Measurements from ENCODE around the gene SRGAP2C.
"Not testable (repeated sequence)": the region's sequence is repeated elsewhere in the genome, so short reads cannot be mapped to it uniquely, and the experiment has no call there.

DNA sequence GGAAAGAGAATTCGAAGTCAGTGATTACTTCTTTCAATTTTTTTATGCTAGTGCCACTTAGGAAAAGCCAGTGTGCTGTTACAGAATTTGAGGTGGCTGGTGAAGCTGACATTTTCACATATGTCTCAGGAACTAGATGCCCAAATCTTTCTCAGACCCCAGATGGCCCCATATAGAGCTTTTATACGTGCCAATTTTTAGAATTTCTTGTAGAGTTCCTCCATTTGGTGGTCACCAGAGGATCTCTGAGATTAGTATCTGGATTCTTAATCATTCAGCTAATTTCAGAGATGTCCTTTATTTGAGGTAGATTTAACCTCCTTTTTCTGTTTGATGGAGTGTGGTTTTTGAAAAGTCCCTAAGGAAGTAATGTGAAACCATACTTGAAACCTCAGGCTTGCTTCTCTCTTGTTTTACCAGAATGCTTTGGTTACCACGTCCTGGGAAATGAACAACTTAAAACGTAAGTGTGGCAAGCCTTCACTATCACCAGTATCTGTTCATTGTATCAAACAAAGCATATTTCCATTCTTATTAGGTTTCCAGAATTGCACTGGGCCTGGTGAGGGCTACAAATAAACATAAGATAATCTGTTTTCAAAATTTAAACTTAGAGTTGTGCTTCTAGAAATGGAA, 164.7 kb downstream of the SRGAP2C start:
- not testable (repeated sequence) for TF ChIP-seq POLR2A (IDR thresholded peaks at IDR 0.05)
- TF ChIP-seq, protein P1, sequence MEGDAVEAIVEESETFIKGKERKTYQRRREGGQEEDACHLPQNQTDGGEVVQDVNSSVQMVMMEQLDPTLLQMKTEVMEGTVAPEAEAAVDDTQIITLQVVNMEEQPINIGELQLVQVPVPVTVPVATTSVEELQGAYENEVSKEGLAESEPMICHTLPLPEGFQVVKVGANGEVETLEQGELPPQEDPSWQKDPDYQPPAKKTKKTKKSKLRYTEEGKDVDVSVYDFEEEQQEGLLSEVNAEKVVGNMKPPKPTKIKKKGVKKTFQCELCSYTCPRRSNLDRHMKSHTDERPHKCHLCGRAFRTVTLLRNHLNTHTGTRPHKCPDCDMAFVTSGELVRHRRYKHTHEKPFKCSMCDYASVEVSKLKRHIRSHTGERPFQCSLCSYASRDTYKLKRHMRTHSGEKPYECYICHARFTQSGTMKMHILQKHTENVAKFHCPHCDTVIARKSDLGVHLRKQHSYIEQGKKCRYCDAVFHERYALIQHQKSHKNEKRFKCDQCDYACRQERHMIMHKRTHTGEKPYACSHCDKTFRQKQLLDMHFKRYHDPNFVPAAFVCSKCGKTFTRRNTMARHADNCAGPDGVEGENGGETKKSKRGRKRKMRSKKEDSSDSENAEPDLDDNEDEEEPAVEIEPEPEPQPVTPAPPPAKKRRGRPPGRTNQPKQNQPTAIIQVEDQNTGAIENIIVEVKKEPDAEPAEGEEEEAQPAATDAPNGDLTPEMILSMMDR (IDR thresholded peaks at IDR 0.05): not testable (repeated sequence)
